Keratinocyte (primary cell): ENCODE data around the gene CASKIN2. TPM values are rescaled to one million over a fixed set of nuclear protein-coding genes. Genes with fewer than 3 reads are reported as not detected.

ENCODE experiments used
- DNase-seq: peaks from one replicate; pipeline ENCODE4 v3.0.0-alpha.2; 2011; ENCODE audit warnings: low read depth, missing footprints, low spot score
- FAIRE-seq: peaks from 2 replicates; lab custom pipeline; 2011; peaks lifted over from hg19 to GRCh38; lab: Jason Lieb, UNC
- H2AFZ ChIP-seq: 2 replicates; pipeline ENCODE4 v1.6.0; 2012; ENCODE audit warnings: low read length, control low read depth, inconsistent platforms; ENCODE audit not compliant: control insufficient read depth
- H3K27ac ChIP-seq: 2 replicates; pipeline ENCODE4 v1.5.1; 2011; ENCODE audit warnings: low read length; ENCODE audit not compliant: control insufficient read depth, insufficient read depth
- H3K27me3 ChIP-seq: 3 replicates; pipeline ENCODE4 v1.6.0; 2011; ENCODE audit warnings: low read length; ENCODE audit not compliant: control insufficient read depth, insufficient read depth; ENCODE audit errors: extremely low read depth
- H3K36me3 ChIP-seq, 2 experiments: 2 replicates in 1 of 2; 3 replicates in 1 of 2; pipeline ENCODE4 v1.5.1; 2011; ENCODE audit warnings: low read length in 2 of 2, mild to moderate bottlenecking in 1 of 2; ENCODE audit not compliant: control insufficient read depth in 2 of 2, insufficient read depth in 2 of 2; ENCODE audit errors: extremely low read depth in 1 of 2
- H3K4me1 ChIP-seq: 3 replicates; pipeline ENCODE4 v1.5.1; 2011; ENCODE audit warnings: low read length; ENCODE audit not compliant: control insufficient read depth, insufficient read depth; ENCODE audit errors: extremely low read depth
- H3K4me2 ChIP-seq: 3 replicates; pipeline ENCODE4 v1.6.0; 2011; ENCODE audit warnings: low read depth, low read length; ENCODE audit not compliant: control insufficient read depth, insufficient read depth; ENCODE audit errors: extremely low read depth
- H3K4me3 ChIP-seq, 3 experiments: fragments of 200-600 bp in 1 of 3; sonication (generic) in 1 of 3; 2 replicates in 2 of 3; 3 replicates in 1 of 3; pipeline ENCODE4 v1.5.1; 2011 to 2016; ENCODE audit warnings: low read length in 3 of 3, mild to moderate bottlenecking in 3 of 3, control low read depth in 2 of 3, inconsistent platforms in 1 of 3, low read depth in 1 of 3, mixed read lengths in 1 of 3, mixed run types in 1 of 3, moderate library complexity in 1 of 3; ENCODE audit not compliant: control insufficient read depth in 2 of 3, insufficient read depth in 2 of 3; ENCODE audit errors: extremely low read depth in 1 of 3
- H3K79me2 ChIP-seq: 2 replicates; pipeline ENCODE4 v1.6.0; 2012; ENCODE audit warnings: low read length; ENCODE audit not compliant: control insufficient read depth, insufficient read depth
- H3K9ac ChIP-seq: 3 replicates; pipeline ENCODE4 v1.6.0; 2011; ENCODE audit warnings: low read length; ENCODE audit not compliant: control insufficient read depth, insufficient read depth; ENCODE audit errors: extremely low read depth
- H3K9me1 ChIP-seq: 3 replicates; pipeline ENCODE4 v1.6.0; 2011; ENCODE audit warnings: low read length; ENCODE audit not compliant: control insufficient read depth, insufficient read depth; ENCODE audit errors: extremely low read depth
- H3K9me3 ChIP-seq: 2 replicates; pipeline ENCODE4 v1.5.1; 2012; ENCODE audit warnings: low read depth, low read length; ENCODE audit not compliant: control insufficient read depth
- H4K20me1 ChIP-seq: 3 replicates; pipeline ENCODE4 v1.6.0; 2011; ENCODE audit warnings: low read length; ENCODE audit not compliant: control insufficient read depth, insufficient read depth; ENCODE audit errors: extremely low read depth
- EZH2 ChIP-seq: IDR thresholded peaks from one replicate; pipeline ENCODE4 v1.6.1; 2012; ENCODE audit warnings: inconsistent platforms, mild to moderate bottlenecking, low read length, moderate library complexity
- dilution Hi-C: fragments of 300-500 bp; cut with MboI; formaldehyde crosslinking; loops from one replicate; pipeline ENCODE4 v1.7.0; 2020; ENCODE audit warnings: low sequenced_read_pairs; ENCODE audit not compliant: extremely low pct_ligation_motif_present
- polyA plus RNA-seq, 5 experiments: library from polyadenylated mRNA; depleted of rRNA in 3 of 5; stranded (reverse) in 3 of 5; stranded (forward) in 1 of 5; unstranded in 1 of 5; fragments of >200 nt; gene quantifications; 1 replicate in 1 of 5; 2 replicates in 3 of 5; 3 replicates in 1 of 5; pipeline versions ENCODE4 v1.2.1 to v1.2.3, GENCODE V29; 2011 to 2012; ENCODE audit warnings: missing spikeins in 2 of 5, low read depth in 1 of 5, low replicate concordance in 1 of 5
- TF ChIP-seq, protein P1 (sequence below), 3 experiments: IDR thresholded peaks in 1 of 3; conservative IDR thresholded peaks in 1 of 3; optimal IDR thresholded peaks in 1 of 3; 2 replicates in 2 of 3; 3 replicates in 1 of 3; pipeline versions ENCODE3 to v1.5.1; 2011; ENCODE audit warnings: low read length in 3 of 3, mild to moderate bottlenecking in 3 of 3, moderate library complexity in 2 of 3, control low read depth in 1 of 3, inconsistent platforms in 1 of 3; ENCODE audit not compliant: insufficient read depth in 2 of 3; ENCODE audit errors: extremely low read depth in 1 of 3

Gene CASKIN2
- polyA plus RNA-seq, 1 donor (not counting 4 experiments of a cell fraction or from before 2014, with no cell fraction given): 3.7 TPM

DNA sequence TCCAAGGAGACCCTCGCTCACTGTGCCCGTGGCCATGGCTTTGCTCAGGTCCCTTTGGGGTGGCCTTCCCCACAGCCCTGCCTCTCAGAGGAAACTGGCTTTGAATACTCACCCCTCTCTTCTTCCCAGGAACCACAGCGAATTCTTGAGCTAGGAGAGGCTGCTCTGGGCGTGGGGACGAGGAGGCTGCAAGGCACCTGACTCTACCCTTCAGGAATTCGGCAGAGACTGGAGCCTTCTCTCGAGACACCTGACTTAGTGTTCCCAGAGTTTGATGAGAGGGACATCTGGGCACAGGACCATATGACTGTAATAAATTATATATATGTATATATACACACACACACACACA, 16.4 kb upstream of the CASKIN2 start:
- H3K9ac ChIP-seq: peak overlapping the region; percentile 51
- no peaks in the 10 kb centered on the region for H3K9me3 ChIP-seq
- dilution Hi-C loops: no loop called here
- peak overlapping the region; percentile 72 for H3K27ac ChIP-seq
- H2AFZ ChIP-seq: peak overlapping the region; percentile 76
- H3K4me1 ChIP-seq: peaks cover 14% of the 10 kb centered on the region
- FAIRE-seq (peak; percentile 94), DNase-seq (no peak)
- no peaks in the 10 kb centered on the region for H3K79me2 ChIP-seq
- H4K20me1 ChIP-seq: no peaks in the 10 kb centered on the region
- no peaks in the 10 kb centered on the region for H3K9me1 ChIP-seq
- H3K4me2 ChIP-seq: peak overlapping the region; percentile 50
- peak overlapping the region in 1 of 3 experiments; percentile 50 for H3K4me3 ChIP-seq
- peaks cover 0 to 1% of the 10 kb centered on the region in 2 experiments for H3K36me3 ChIP-seq
- no peak for TF ChIP-seq EZH2
- TF ChIP-seq, protein P1, sequence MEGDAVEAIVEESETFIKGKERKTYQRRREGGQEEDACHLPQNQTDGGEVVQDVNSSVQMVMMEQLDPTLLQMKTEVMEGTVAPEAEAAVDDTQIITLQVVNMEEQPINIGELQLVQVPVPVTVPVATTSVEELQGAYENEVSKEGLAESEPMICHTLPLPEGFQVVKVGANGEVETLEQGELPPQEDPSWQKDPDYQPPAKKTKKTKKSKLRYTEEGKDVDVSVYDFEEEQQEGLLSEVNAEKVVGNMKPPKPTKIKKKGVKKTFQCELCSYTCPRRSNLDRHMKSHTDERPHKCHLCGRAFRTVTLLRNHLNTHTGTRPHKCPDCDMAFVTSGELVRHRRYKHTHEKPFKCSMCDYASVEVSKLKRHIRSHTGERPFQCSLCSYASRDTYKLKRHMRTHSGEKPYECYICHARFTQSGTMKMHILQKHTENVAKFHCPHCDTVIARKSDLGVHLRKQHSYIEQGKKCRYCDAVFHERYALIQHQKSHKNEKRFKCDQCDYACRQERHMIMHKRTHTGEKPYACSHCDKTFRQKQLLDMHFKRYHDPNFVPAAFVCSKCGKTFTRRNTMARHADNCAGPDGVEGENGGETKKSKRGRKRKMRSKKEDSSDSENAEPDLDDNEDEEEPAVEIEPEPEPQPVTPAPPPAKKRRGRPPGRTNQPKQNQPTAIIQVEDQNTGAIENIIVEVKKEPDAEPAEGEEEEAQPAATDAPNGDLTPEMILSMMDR (optimal IDR thresholded peaks at IDR 0.05 in 1 of 3, IDR thresholded peaks at IDR 0.05 in 1 of 3, conservative IDR thresholded peaks at IDR 0.05 in 1 of 3; ENCODE audit: extremely low read depth in 1 of 3, insufficient read depth in 2 of 3, low read length in 3 of 3): no peak
- no peaks in the 10 kb centered on the region for H3K27me3 ChIP-seq

DNA sequence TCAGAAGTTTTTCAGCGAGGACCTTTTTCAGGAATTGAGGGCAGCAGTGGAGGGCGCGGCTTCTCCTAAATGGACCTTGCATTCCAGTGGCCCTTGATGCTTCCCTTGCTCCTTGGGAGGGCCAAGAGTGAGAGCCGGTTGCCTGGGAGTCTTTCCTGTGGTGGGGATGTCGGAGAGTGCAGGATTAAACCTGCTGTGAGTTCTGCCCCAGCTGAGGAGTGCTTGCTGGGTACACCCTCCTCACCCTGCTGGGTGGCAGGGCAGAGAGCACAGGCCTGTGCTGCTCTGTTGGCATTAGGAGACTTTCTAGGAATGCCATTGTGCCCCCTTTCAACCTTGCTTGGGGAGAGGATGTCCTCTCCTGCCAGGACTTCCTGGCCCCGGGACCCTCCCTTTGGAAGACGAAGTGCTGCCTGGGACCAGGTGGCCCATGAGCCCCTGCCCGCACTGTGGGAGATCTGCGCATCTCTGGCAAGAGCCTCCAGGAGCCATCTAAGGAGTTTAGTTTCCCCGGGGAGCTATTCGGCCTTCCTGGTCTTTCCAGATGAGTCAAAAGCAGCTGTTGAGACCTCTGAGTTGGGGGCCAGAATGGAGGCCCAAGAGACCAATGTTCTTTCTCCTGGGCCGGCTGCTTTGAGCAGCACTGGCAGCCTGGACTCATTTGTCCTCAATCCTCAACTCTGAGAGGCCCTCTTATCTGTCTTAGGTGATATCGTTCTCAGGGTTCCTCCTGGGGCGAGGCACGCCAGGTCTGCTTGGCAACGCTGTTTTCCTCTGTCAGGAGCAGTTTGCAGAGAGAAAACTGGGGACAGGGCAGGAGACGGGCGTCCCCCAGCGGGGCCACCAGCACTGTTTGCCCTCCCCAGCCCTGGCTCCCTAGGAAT, 15.7 kb upstream of the CASKIN2 start:
- TF ChIP-seq, protein P1 (optimal IDR thresholded peaks at IDR 0.05 in 1 of 3, IDR thresholded peaks at IDR 0.05 in 1 of 3, conservative IDR thresholded peaks at IDR 0.05 in 1 of 3; ENCODE audit: extremely low read depth in 1 of 3, insufficient read depth in 2 of 3, low read length in 3 of 3): no peak
- no peak for TF ChIP-seq EZH2
- dilution Hi-C loops: no loop called here
- peak overlapping the region; percentile 76 for H2AFZ ChIP-seq
- FAIRE-seq: no peak
- H3K27ac ChIP-seq: peak overlapping the region; percentile 72
- H4K20me1 ChIP-seq: no peaks in the 10 kb centered on the region
- H3K27me3 ChIP-seq: no peaks in the 10 kb centered on the region
- peak overlapping the region in 1 of 3 experiments; percentile 50 for H3K4me3 ChIP-seq
- H3K9ac ChIP-seq: peak overlapping the region; percentile 51
- no peaks in the 10 kb centered on the region for H3K79me2 ChIP-seq
- peak overlapping the region; percentile 50 for H3K4me2 ChIP-seq
- H3K9me1 ChIP-seq: no peaks in the 10 kb centered on the region
- H3K4me1 ChIP-seq: peaks cover 20% of the 10 kb centered on the region
- no peak for DNase-seq
- peaks cover 0 to 1% of the 10 kb centered on the region in 2 experiments for H3K36me3 ChIP-seq
- no peaks in the 10 kb centered on the region for H3K9me3 ChIP-seq
